ENCODE data around the gene CARMIL1.

CARMIL1 gene

GRCh38 chr6:25404693-25405169, 125.6 kb downstream of the CARMIL1 start:
- ChIA-PET CTCF (interaction anchor here (0.6 to 0.9 kb wide), 2 partner anchors 16 to 20 kb away, joined by 3 read pairs; no protein-coding TSS in a partner anchor), POLR2A (no interaction called here)
- no peaks in the 10 kb centered on the region for H3K36me3 ChIP-seq (ENCODE audit: control insufficient read depth in 2 of 2, insufficient read depth in 1 of 2, low read length in 2 of 2)
- TF ChIP-seq ZNF530 (tag by site-specific recombination; IDR thresholded peaks at IDR 0.05; ENCODE audit: low read depth) (no peak), ZNF37A (tag by site-specific recombination; IDR thresholded peaks at IDR 0.05) (no peak), REPIN1 (tag by site-specific recombination; IDR thresholded peaks at IDR 0.05; ENCODE audit: low read depth) (no peak), ZNF274 (IDR thresholded peaks at IDR 0.05; ENCODE audit: low read length) (no peak), ZNF274 (tag by site-specific recombination; IDR thresholded peaks at IDR 0.05; ENCODE audit: borderline replicate concordance) (no peak), ZNF621 (tag by site-specific recombination; IDR thresholded peaks at IDR 0.05) (no peak), KLF10 (tag by site-specific recombination; IDR thresholded peaks at IDR 0.05) (no peak), ZNF558 (tag by site-specific recombination; IDR thresholded peaks at IDR 0.05) (no peak), SCRT2 (tag by site-specific recombination; IDR thresholded peaks at IDR 0.05) (no peak), ZFP69B (tag by site-specific recombination; IDR thresholded peaks at IDR 0.05) (no peak), ZBTB1 (tag by site-specific recombination; IDR thresholded peaks at IDR 0.05) (no peak), ZNF280D (tag by site-specific recombination; IDR thresholded peaks at IDR 0.05) (no peak)
- TF ChIP-seq, protein P1, sequence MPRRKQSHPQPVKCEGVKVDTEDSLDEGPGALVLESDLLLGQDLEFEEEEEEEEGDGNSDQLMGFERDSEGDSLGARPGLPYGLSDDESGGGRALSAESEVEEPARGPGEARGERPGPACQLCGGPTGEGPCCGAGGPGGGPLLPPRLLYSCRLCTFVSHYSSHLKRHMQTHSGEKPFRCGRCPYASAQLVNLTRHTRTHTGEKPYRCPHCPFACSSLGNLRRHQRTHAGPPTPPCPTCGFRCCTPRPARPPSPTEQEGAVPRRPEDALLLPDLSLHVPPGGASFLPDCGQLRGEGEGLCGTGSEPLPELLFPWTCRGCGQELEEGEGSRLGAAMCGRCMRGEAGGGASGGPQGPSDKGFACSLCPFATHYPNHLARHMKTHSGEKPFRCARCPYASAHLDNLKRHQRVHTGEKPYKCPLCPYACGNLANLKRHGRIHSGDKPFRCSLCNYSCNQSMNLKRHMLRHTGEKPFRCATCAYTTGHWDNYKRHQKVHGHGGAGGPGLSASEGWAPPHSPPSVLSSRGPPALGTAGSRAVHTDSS (tag by site-specific recombination; IDR thresholded peaks at IDR 0.05) = no peak
- no peak overlapping the region for H3K27ac ChIP-seq (ENCODE audit: extremely low read depth, low read depth, low read length)
- H3K9me3 ChIP-seq (ENCODE audit: control insufficient read depth, insufficient read depth, low read depth, low read length) = no peaks in the 10 kb centered on the region
- no peaks in the 10 kb centered on the region for H3K4me1 ChIP-seq (ENCODE audit: control insufficient read depth, insufficient read depth, low read length)
- H3K4me3 ChIP-seq (ENCODE audit: low read depth, low read length) = no peak overlapping the region

DNA sequence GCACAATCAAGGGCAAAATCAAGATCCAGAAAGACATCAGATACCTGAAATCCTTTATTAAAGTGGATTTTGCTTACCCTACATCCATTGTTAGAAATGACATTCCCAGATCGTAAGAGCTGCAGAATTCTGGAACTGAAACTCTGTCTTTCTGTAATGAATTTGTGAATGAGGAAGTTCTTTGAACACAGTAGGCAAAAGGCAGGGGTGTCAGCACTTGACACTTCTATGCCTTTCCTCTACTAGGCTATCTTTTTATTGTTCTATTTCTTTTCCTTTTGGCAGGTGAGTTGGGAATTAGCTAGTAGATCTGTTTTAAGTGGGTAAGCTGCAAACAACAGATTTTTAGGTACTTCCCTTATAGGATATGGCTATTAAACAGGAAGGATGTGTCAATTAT, 126.3 kb downstream of the CARMIL1 start:
- ChIA-PET POLR2A (interaction anchor here (0.6 kb wide), 1 partner anchor 29 kb away, joined by 7 read pairs; no protein-coding TSS in a partner anchor), CTCF (interaction anchor here (0.6 to 0.9 kb wide), 2 partner anchors 21 to 23 kb away, joined by 3 read pairs; no protein-coding TSS in a partner anchor)
- TF ChIP-seq ZNF391 (tag by site-specific recombination; IDR thresholded peaks at IDR 0.05; ENCODE audit: borderline replicate concordance, low read depth) (no peak), ZNF211 (tag by site-specific recombination; IDR thresholded peaks at IDR 0.05; ENCODE audit: low read depth) (no peak), ZNF677 (tag by site-specific recombination; IDR thresholded peaks at IDR 0.05) (no peak)
- Histone ChIP-seq H3K9me3 (ENCODE audit: control insufficient read depth, insufficient read depth, low read depth, low read length) (no peaks in the 10 kb centered on the region), H3K4me3 (ENCODE audit: low read depth, low read length) (no peak overlapping the region), H3K36me3 (ENCODE audit: control insufficient read depth in 2 of 2, insufficient read depth in 1 of 2, low read length in 2 of 2) (no peaks in the 10 kb centered on the region), H3K27ac (ENCODE audit: extremely low read depth, low read depth, low read length) (no peak overlapping the region), H3K4me1 (ENCODE audit: control insufficient read depth, insufficient read depth, low read length) (no peaks in the 10 kb centered on the region)

GRCh38 chr6:25407431-25407830, 128.3 kb downstream of the CARMIL1 start:
- Histone ChIP-seq H3K36me3 (ENCODE audit: control insufficient read depth in 2 of 2, insufficient read depth in 1 of 2, low read length in 2 of 2) (no peaks in the 10 kb centered on the region), H3K27ac (ENCODE audit: extremely low read depth, low read depth, low read length) (no peak overlapping the region), H3K9me3 (ENCODE audit: control insufficient read depth, insufficient read depth, low read depth, low read length) (no peaks in the 10 kb centered on the region), H3K4me1 (ENCODE audit: control insufficient read depth, insufficient read depth, low read length) (no peaks in the 10 kb centered on the region; the same call in 1 of the 2 replicates), H3K4me3 (ENCODE audit: low read depth, low read length) (no peak overlapping the region)
- ChIA-PET POLR2A (no interaction called here), CTCF (interaction anchor here (0.5 kb wide), 1 partner anchor 10 kb away, joined by 3 read pairs; no protein-coding TSS in a partner anchor)
- TF ChIP-seq EGR2 (tag by site-specific recombination; IDR thresholded peaks at IDR 0.05; ENCODE audit: low read depth) (peak; percentile 34; the same call in 1 of the 2 replicates), ZNF560 (tag by site-specific recombination; IDR thresholded peaks at IDR 0.05; ENCODE audit: borderline replicate concordance) (no peak)
